GM12864 (cell line): ENCODE measurements around the gene DBNL.

Experiments used
- DNase-seq: peaks from one replicate; pipeline ENCODE4 v3.0.0-alpha.2; 2011; ENCODE audit warnings: low read depth
- H3K4me3 ChIP-seq: 2 replicates; pipeline ENCODE4 v1.5.1; 2011; ENCODE audit warnings: mild to moderate bottlenecking, low read depth, low read length, control low read depth
- TF ChIP-seq, protein P1 (sequence below): IDR thresholded peaks from 2 replicates; pipeline ENCODE4 v1.5.1; 2011; ENCODE audit warnings: low read depth, mild to moderate bottlenecking, moderate library complexity, low read length, control low read depth, inconsistent platforms; ENCODE audit errors: missing control alignments

DBNL gene

DNA sequence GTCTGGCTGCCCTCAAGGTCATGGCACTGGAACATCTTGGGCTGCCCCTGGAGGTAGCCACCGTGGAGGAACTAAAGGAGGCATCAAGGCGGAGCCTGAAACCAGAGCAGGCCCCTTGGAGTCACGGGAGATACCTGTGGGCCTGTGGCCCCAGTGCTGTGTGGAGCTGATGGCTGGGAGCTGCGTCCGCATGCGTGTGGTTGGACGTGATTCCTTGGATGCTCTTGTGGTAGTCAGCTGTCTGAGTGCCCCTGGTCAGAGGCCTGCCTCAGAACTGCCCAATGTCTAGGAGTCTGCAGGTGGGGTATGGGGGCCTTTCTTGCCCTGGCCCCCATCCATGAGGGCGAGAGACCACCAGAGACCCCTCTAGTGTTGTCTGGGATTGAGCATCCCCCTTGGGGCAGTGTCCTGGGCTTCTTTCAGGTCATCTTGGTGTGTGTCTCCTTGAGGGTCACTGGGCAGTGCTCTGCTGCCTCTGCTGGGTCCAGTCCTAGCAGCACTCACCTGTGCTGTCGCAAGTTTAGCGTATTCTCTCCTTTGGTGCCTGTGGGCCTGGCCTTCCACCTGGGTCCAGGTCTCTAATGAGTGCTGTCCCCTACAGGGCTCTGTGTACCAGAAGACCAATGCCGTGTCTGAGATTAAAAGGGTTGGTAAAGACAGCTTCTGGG lies 12.8 kb downstream of the DBNL start:
- TF ChIP-seq, protein P1, sequence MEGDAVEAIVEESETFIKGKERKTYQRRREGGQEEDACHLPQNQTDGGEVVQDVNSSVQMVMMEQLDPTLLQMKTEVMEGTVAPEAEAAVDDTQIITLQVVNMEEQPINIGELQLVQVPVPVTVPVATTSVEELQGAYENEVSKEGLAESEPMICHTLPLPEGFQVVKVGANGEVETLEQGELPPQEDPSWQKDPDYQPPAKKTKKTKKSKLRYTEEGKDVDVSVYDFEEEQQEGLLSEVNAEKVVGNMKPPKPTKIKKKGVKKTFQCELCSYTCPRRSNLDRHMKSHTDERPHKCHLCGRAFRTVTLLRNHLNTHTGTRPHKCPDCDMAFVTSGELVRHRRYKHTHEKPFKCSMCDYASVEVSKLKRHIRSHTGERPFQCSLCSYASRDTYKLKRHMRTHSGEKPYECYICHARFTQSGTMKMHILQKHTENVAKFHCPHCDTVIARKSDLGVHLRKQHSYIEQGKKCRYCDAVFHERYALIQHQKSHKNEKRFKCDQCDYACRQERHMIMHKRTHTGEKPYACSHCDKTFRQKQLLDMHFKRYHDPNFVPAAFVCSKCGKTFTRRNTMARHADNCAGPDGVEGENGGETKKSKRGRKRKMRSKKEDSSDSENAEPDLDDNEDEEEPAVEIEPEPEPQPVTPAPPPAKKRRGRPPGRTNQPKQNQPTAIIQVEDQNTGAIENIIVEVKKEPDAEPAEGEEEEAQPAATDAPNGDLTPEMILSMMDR, result no peak
- no peak overlapping the region for H3K4me3 ChIP-seq
- DNase-seq, result no peak

DNA sequence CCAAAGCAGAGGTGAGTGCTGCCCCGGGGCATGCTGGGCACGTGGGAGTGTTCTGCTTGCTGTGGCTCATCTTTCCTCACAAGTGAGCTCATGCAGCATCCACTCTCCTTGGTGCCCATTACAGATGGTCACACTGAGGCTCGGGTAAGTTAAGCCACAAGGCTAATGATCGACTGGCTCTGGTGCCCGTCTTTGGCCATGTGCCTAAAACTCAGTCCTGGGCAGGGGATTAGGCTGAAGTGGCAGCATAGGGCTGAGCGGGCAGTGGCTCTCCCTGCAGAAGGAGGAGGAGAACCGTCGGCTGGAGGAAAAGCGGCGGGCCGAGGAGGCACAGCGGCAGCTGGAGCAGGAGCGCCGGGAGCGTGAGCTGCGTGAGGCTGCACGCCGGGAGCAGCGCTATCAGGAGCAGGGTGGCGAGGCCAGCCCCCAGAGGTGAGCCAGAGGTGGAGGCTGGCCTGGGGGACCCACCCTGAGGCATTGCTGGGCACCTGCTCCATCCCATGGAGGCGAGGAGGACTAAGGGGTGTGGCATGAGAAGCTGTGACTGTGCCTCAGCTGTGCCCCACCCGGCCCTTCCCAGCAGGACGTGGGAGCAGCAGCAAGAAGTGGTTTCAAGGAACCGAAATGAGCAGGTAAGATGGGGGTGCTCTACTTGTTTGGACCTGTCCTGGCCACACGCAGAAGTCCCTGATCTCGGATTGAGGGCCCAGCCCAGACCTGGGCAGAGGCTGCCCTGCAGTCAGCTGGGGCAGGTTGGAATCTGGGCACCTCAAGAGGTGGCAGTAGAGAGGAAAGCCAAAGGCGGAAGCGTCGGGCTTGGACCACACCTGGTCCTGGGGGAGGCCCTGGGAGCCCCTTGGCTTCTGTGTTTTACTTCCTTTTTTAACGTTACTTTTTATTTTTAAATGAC lies 13.6 kb downstream of the DBNL start:
- no peak overlapping the region for H3K4me3 ChIP-seq
- no peak for DNase-seq

DNA sequence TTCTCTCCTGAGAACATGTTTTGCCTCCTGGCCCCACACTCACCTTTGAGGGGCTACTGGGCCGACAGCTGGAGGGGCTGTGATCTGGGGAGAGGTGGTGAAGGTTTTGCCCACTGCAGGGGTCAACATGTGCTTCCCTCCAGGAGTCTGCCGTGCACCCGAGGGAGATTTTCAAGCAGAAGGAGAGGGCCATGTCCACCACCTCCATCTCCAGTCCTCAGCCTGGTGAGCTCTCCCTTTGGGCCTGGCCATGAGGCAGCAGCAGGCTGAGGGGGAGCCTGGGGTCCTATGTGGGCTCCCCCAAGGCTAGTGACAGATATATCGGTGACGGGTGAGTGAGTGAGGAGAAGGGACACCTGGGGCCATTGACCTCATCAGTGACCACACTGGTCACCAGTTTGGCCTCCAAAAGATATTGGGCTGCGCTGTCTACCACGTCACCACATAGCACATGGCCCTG lies 14.3 kb downstream of the DBNL start:
- no peak for DNase-seq

More for the DNA sequence above, 13.6 kb downstream of the DBNL start:
- TF ChIP-seq, protein P1, result no peak

DNA sequence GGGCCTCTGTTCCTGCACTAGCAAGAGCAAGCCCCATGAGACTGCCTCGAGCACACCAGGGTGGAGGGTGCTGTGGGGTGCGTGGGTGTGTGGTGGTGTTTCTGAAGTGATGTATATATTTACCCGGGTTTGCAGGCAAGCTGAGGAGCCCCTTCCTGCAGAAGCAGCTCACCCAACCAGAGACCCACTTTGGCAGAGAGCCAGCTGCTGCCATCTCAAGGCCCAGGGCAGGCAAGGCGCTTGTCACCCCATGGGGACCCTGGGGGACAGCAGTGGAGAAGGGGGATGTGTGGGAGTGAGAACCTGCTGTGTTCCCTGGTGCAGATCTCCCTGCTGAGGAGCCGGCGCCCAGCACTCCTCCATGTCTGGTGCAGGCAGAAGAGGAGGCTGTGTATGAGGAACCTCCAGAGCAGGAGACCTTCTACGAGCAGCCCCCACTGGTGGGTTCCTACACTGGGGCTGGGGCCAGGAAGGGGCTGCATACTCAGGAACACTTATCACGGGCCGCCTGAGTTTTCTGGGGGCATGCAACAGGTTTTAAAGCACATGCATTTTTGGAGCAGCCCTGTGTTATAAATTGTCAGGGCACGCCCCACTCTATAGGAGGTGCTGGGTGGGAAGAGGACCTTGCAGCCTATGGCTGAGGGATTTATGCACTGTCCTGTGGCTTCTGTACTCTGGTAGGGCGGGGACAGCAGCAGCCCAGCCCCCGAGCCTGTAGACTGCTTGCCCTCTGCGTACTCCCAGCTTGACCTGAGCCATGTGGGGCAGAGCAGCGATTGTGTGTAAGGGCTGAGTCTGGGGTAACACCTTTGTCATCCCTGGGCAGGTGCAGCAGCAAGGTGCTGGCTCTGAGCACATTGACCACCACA lies 15.0 kb downstream of the DBNL start:
- DNase-seq, result no peak
- TF ChIP-seq, protein P1, result no peak
- no peak overlapping the region for H3K4me3 ChIP-seq

More for the DNA sequence above, 14.3 kb downstream of the DBNL start:
- H3K4me3 ChIP-seq, result no peak overlapping the region
- TF ChIP-seq, protein P1, result no peak

DNA sequence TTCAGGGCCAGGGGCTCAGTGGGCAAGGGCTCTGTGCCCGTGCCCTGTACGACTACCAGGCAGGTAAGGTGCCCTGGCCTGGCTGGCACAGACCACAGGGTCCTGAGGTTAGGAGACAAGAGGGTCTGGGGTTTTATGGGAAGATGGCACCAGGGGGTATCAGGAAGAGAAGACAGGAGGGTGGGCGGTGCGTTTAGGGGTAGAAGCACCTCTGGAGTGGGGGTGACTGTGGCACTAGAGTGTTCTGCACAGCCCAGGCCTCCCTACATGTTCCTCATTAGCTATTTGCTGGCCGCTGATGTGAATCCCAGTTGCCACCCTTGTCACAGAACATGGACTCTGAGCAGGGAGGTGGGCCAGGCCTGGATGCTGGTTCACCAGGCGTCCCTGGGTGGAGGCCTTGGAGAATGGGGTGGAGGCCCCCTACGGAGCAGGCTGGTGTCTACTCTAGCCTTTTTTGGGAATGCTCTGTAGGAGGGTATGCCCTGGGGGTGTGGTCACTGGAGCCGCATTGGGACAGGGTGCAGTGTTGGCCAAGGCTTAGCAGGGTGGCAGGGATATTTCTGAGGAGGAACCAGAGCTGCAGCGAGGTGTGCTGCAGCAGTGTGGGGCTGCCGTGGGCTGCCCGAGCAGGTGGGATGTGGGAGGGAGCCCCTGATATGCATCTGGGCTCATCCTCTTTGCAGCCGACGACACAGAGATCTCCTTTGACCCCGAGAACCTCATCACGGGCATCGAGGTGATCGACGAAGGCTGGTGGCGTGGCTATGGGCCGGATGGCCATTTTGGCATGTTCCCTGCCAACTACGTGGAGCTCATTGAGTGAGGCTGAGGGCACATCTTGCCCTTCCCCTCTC lies 15.8 kb downstream of the DBNL start:
- TF ChIP-seq, protein P1, result no peak
- no peak for DNase-seq
- no peak overlapping the region for H3K4me3 ChIP-seq
